ENCODE data around the gene MAD1L1.

The MAD1L1 gene

GRCh38 chr7:2248984-2249694 lies 16.4 kb upstream of the MAD1L1 start:
- H3K9me3 ChIP-seq (ENCODE audit: insufficient read depth, low read depth, low read length) = no peaks in the 10 kb centered on the region
- no peak overlapping the region for H3K27ac ChIP-seq (ENCODE audit: low read length)
- H3K4me1 ChIP-seq (ENCODE audit: insufficient read depth, low read length) = no peaks in the 10 kb centered on the region
- H3K9ac ChIP-seq (ENCODE audit: low read depth, low read length) = no peak overlapping the region
- H3K36me3 ChIP-seq (ENCODE audit: insufficient read depth, low read depth, low read length) = peaks cover 12% of the 10 kb centered on the region
- H3K4me3 ChIP-seq (ENCODE audit: low read length) = no peak overlapping the region
- H3K27me3 ChIP-seq (ENCODE audit: insufficient read depth, low read length) = no peaks in the 10 kb centered on the region

- Histone ChIP-seq H3K27ac (ENCODE audit: low read length) (no peak overlapping the region), H3K9me3 (ENCODE audit: insufficient read depth, low read depth, low read length) (no peaks in the 10 kb centered on the region), H3K9ac (ENCODE audit: low read depth, low read length) (peak overlapping the region; percentile 41; the same call in 1 of the 2 replicates), H3K4me3 (ENCODE audit: low read length) (no peak overlapping the region), H3K36me3 (ENCODE audit: insufficient read depth, low read depth, low read length) (peaks cover 12% of the 10 kb centered on the region), H3K4me1 (ENCODE audit: insufficient read depth, low read length) (no peaks in the 10 kb centered on the region), H3K27me3 (ENCODE audit: insufficient read depth, low read length) (no peaks in the 10 kb centered on the region)
These were observed 14.6 kb upstream of the MAD1L1 start for GRCh38 chr7:2247141-2247995.

GRCh38 chr7:2245883-2246675 lies 13.3 kb upstream of the MAD1L1 start:
- Histone ChIP-seq H3K9me3 (ENCODE audit: insufficient read depth, low read depth, low read length) (no peaks in the 10 kb centered on the region), H3K27me3 (ENCODE audit: insufficient read depth, low read length) (no peaks in the 10 kb centered on the region), H3K27ac (ENCODE audit: low read length) (no peak overlapping the region), H3K36me3 (ENCODE audit: insufficient read depth, low read depth, low read length) (peaks cover 12% of the 10 kb centered on the region), H3K4me1 (ENCODE audit: insufficient read depth, low read length) (no peaks in the 10 kb centered on the region), H3K4me3 (ENCODE audit: low read length) (no peak overlapping the region), H3K9ac (ENCODE audit: low read depth, low read length) (no peak overlapping the region)

- Histone ChIP-seq H3K9ac (ENCODE audit: low read depth, low read length) (no peak overlapping the region), H3K4me1 (ENCODE audit: insufficient read depth, low read length) (no peaks in the 10 kb centered on the region)
These were observed 11.8 kb upstream of the MAD1L1 start for GRCh38 chr7:2244404-2244995.

GRCh38 chr7:2243458-2243857 lies 10.7 kb upstream of the MAD1L1 start:
- Histone ChIP-seq H3K4me3 (ENCODE audit: low read length) (peak overlapping the region; percentile 91; the same call in 1 of the 2 replicates), H3K9me3 (ENCODE audit: insufficient read depth, low read depth, low read length) (no peaks in the 10 kb centered on the region), H3K36me3 (ENCODE audit: insufficient read depth, low read depth, low read length) (peaks cover 23% of the 10 kb centered on the region), H3K27ac (ENCODE audit: low read length) (no peak overlapping the region), H3K4me1 (ENCODE audit: insufficient read depth, low read length) (no peaks in the 10 kb centered on the region), H3K9ac (ENCODE audit: low read depth, low read length) (peak overlapping the region; percentile 91; the same call in 1 of the 2 replicates), H3K27me3 (ENCODE audit: insufficient read depth, low read length) (no peaks in the 10 kb centered on the region)

More at GRCh38 chr7:2244404-2244995, 11.8 kb upstream of the MAD1L1 start:
- Histone ChIP-seq H3K9me3 (ENCODE audit: insufficient read depth, low read depth, low read length) (no peaks in the 10 kb centered on the region), H3K27ac (ENCODE audit: low read length) (no peak overlapping the region), H3K36me3 (ENCODE audit: insufficient read depth, low read depth, low read length) (peaks cover 15% of the 10 kb centered on the region), H3K27me3 (ENCODE audit: insufficient read depth, low read length) (no peaks in the 10 kb centered on the region), H3K4me3 (ENCODE audit: low read length) (no peak overlapping the region)

- H3K4me3 ChIP-seq (ENCODE audit: low read length) = peak overlapping the region; percentile 91
- H3K36me3 ChIP-seq (ENCODE audit: insufficient read depth, low read depth, low read length) = peaks cover 30% of the 10 kb centered on the region
- peak overlapping the region; percentile 16 for H3K27ac ChIP-seq (ENCODE audit: low read length)
- H3K9me3 ChIP-seq (ENCODE audit: insufficient read depth, low read depth, low read length) = no peaks in the 10 kb centered on the region
- no peaks in the 10 kb centered on the region for H3K4me1 ChIP-seq (ENCODE audit: insufficient read depth, low read length)
- H3K9ac ChIP-seq (ENCODE audit: low read depth, low read length) = peak overlapping the region; percentile 91
- H3K27me3 ChIP-seq (ENCODE audit: insufficient read depth, low read length) = no peaks in the 10 kb centered on the region
These were observed 10.0 kb upstream of the MAD1L1 start for GRCh38 chr7:2242541-2243429.

GRCh38 chr7:2241580-2242540 lies 9.1 kb upstream of the MAD1L1 start, which contains the start of the genes MRM2 and NUDT1:
MRM2 (minus strand) TSS chr7:2242205; CDS start chr7:2242169, 36 bp downstream.
NUDT1 (plus strand) TSS chr7:2242226; CDS start chr7:2244575, 2,349 bp downstream.
- H3K36me3 ChIP-seq (ENCODE audit: insufficient read depth, low read depth, low read length) = peaks cover 39% of the 10 kb centered on the region
- H3K4me3 ChIP-seq (ENCODE audit: low read length) = peak within 1 kb of the TSS; percentile 91
- H3K9me3 ChIP-seq (ENCODE audit: insufficient read depth, low read depth, low read length) = no peaks in the 10 kb centered on the region
- H3K4me1 ChIP-seq (ENCODE audit: insufficient read depth, low read length) = no peaks in the 10 kb centered on the region
- no peaks in the 10 kb centered on the region for H3K27me3 ChIP-seq (ENCODE audit: insufficient read depth, low read length)
- peak within 1 kb of the TSS; percentile 91 for H3K9ac ChIP-seq (ENCODE audit: low read depth, low read length)
- peak within 1 kb of the TSS; percentile 16 for H3K27ac ChIP-seq (ENCODE audit: low read length)

- H3K27ac ChIP-seq (ENCODE audit: low read length) = no peak overlapping the region
- no peaks in the 10 kb centered on the region for H3K27me3 ChIP-seq (ENCODE audit: insufficient read depth, low read length)
- no peaks in the 10 kb centered on the region for H3K9me3 ChIP-seq (ENCODE audit: insufficient read depth, low read depth, low read length)
- H3K36me3 ChIP-seq (ENCODE audit: insufficient read depth, low read depth, low read length) = peaks cover 52% of the 10 kb centered on the region
- H3K9ac ChIP-seq (ENCODE audit: low read depth, low read length) = no peak overlapping the region
- H3K4me1 ChIP-seq (ENCODE audit: insufficient read depth, low read length) = no peaks in the 10 kb centered on the region
- no peak overlapping the region for H3K4me3 ChIP-seq (ENCODE audit: low read length)
These were observed 6.5 kb upstream of the MAD1L1 start for GRCh38 chr7:2239242-2239641.

- Histone ChIP-seq H3K27me3 (ENCODE audit: insufficient read depth, low read length) (no peaks in the 10 kb centered on the region), H3K36me3 (ENCODE audit: insufficient read depth, low read depth, low read length) (peaks cover 57% of the 10 kb centered on the region), H3K4me1 (ENCODE audit: insufficient read depth, low read length) (no peaks in the 10 kb centered on the region), H3K9ac (ENCODE audit: low read depth, low read length) (no peak overlapping the region), H3K9me3 (ENCODE audit: insufficient read depth, low read depth, low read length) (no peaks in the 10 kb centered on the region), H3K27ac (ENCODE audit: low read length) (no peak overlapping the region), H3K4me3 (ENCODE audit: low read length) (no peak overlapping the region)
These were observed 4.4 kb upstream of the MAD1L1 start for GRCh38 chr7:2237109-2237602.
